Liver (tissue), 9 donors: Measurements from ENCODE around the gene TXNDC17. TPM values are rescaled to one million over a fixed set of nuclear protein-coding genes. Genes with fewer than 3 reads are reported as not detected.

Experiments used
- DNase-seq: peaks from one replicate; pipeline ENCODE4 v3.0.0-alpha.2; 2017; ENCODE audit warnings: low spot score
- H3K27ac ChIP-seq, 2 donors: one replicate each; pipeline ENCODE4 v1.7.0; 2013; ENCODE audit warnings: inconsistent platforms in 2 of 2, low read length in 2 of 2, control low read depth in 1 of 2, low read depth in 1 of 2, mild to moderate bottlenecking in 1 of 2
- H3K27me3 ChIP-seq, 4 donors: one replicate each; pipeline versions ENCODE4 v1.6.1 to v1.7.0; 2013; ENCODE audit warnings: low read length in 3 of 4, inconsistent platforms in 1 of 4, mild to moderate bottlenecking in 1 of 4, moderate library complexity in 1 of 4; ENCODE audit not compliant: control insufficient read depth in 4 of 4, insufficient read depth in 4 of 4
- H3K36me3 ChIP-seq, 4 donors: one replicate each; pipeline versions ENCODE4 v1.6.1 to v1.7.0; 2013; ENCODE audit warnings: low read length in 3 of 4, mild to moderate bottlenecking in 3 of 4, low read depth in 1 of 4, moderate library complexity in 1 of 4; ENCODE audit not compliant: control insufficient read depth in 4 of 4, insufficient read depth in 3 of 4
- H3K4me1 ChIP-seq, 4 donors: one replicate each; pipeline versions ENCODE4 v1.6.1 to v1.7.0; 2013; ENCODE audit warnings: low read length in 3 of 4, mild to moderate bottlenecking in 3 of 4, moderate library complexity in 1 of 4; ENCODE audit not compliant: control insufficient read depth in 4 of 4, insufficient read depth in 4 of 4
- H3K4me3 ChIP-seq, 3 donors: one replicate each; pipeline versions ENCODE4 v1.6.1 to v1.7.0; 2013; ENCODE audit warnings: low read length in 3 of 3, control low read depth in 1 of 3, low read depth in 1 of 3, mild to moderate bottlenecking in 1 of 3
- H3K9ac ChIP-seq, 2 donors: one replicate each; pipeline ENCODE4 v1.7.0; 2013; ENCODE audit warnings: low read length in 2 of 2, mild to moderate bottlenecking in 2 of 2, moderate library complexity in 2 of 2, control low read depth in 1 of 2, low read depth in 1 of 2
- H3K9me3 ChIP-seq, 4 donors: one replicate each; pipeline versions ENCODE4 v1.6.1 to v1.7.0; 2013; ENCODE audit warnings: low read length in 3 of 4; ENCODE audit not compliant: control insufficient read depth in 4 of 4
- ATF3 ChIP-seq: IDR thresholded peaks from 2 replicates; pipeline ENCODE4 v1.6.1; 2016; ENCODE audit warnings: antibody characterized with exemption
- CTCF ChIP-seq: fragments of 150-350 bp; IDR thresholded peaks from 2 replicates; pipeline ENCODE4 v1.5.1; 2017; ENCODE audit warnings: improper control_type of control experiment, low read depth, low read length; ENCODE audit not compliant: missing input control
- EGR1 ChIP-seq, 2 donors: IDR thresholded peaks; 2 replicates each; pipeline ENCODE4 v1.6.1; 2016 to 2018; ENCODE audit warnings: antibody characterized with exemption in 2 of 2, low read depth in 2 of 2
- FOXA1 ChIP-seq: IDR thresholded peaks from 2 replicates; pipeline ENCODE4 v1.6.1; 2016; ENCODE audit warnings: antibody characterized with exemption
- FOXA2 ChIP-seq: IDR thresholded peaks from 2 replicates; pipeline ENCODE4 v1.6.1; 2016; ENCODE audit warnings: antibody characterized with exemption
- GABPA ChIP-seq, 2 donors: IDR thresholded peaks in 1 of 2; conservative IDR thresholded peaks in 1 of 2; 2 replicates each; pipeline ENCODE4 v1.6.1; 2016; ENCODE audit warnings: antibody characterized with exemption in 2 of 2, mild to moderate bottlenecking in 1 of 2, moderate library complexity in 1 of 2
- HNF4G ChIP-seq: IDR thresholded peaks from 2 replicates; pipeline ENCODE4 v1.6.1; 2016; ENCODE audit warnings: antibody characterized with exemption
- JUND ChIP-seq, 2 donors: IDR thresholded peaks; 2 replicates each; pipeline ENCODE4 v1.6.1; 2016; ENCODE audit warnings: antibody characterized with exemption in 2 of 2
- MAX ChIP-seq: IDR thresholded peaks from 2 replicates; pipeline ENCODE4 v1.6.1; 2016; ENCODE audit warnings: antibody characterized with exemption
- NR2F2 ChIP-seq: IDR thresholded peaks from 2 replicates; pipeline ENCODE4 v1.6.1; 2016; ENCODE audit warnings: antibody characterized with exemption
- RAD21 ChIP-seq, 2 donors: IDR thresholded peaks; 2 replicates each; pipeline ENCODE4 v1.6.1; 2016; ENCODE audit warnings: antibody characterized with exemption in 2 of 2, mild to moderate bottlenecking in 2 of 2
- REST ChIP-seq: IDR thresholded peaks from 2 replicates; pipeline ENCODE4 v1.6.1; 2016; ENCODE audit warnings: antibody characterized with exemption, mild to moderate bottlenecking
- RXRA ChIP-seq, 2 donors: IDR thresholded peaks; 2 replicates each; pipeline ENCODE4 v1.6.1; 2017 to 2018; ENCODE audit warnings: antibody characterized with exemption in 2 of 2, mild to moderate bottlenecking in 1 of 2
- SP1 ChIP-seq: IDR thresholded peaks from 2 replicates; pipeline ENCODE4 v1.6.1; 2018; ENCODE audit warnings: antibody characterized with exemption, mild to moderate bottlenecking
- TAF1 ChIP-seq: conservative IDR thresholded peaks from 2 replicates; pipeline ENCODE4 v1.6.1; 2016; ENCODE audit warnings: antibody characterized with exemption, mild to moderate bottlenecking
- YY1 ChIP-seq: IDR thresholded peaks from 2 replicates; pipeline ENCODE4 v1.6.1; 2016; ENCODE audit warnings: antibody characterized with exemption, mild to moderate bottlenecking
- ZBTB33 ChIP-seq: IDR thresholded peaks from 2 replicates; pipeline ENCODE4 v1.6.1; 2016; ENCODE audit warnings: antibody characterized with exemption
- WGBS: extraction: QIAGEN DNeasy Blood & Tissue Kit; methylation state at CpG from one replicate; pipeline ENCODE4 v1.1.7; 2013; 5-methylcytosine and 5-hydroxymethylcytosine counted together
- polyA plus RNA-seq, 2 donors: library from polyadenylated mRNA; stranded (reverse) in 1 of 2; unstranded in 1 of 2; fragments of 200-250 nt in 1 of 2; fragments of >200 nt in 1 of 2; fragmentation: Nextera tagmentation in 1 of 2; extraction: Ambion mirVana in 1 of 2; gene quantifications; one replicate each; pipeline versions ENCODE4 v1.2.1 to v1.2.3, GENCODE V29; 2013 to 2015
- total RNA-seq, 2 donors: library from RNA; depleted of rRNA; stranded (reverse); fragments of >200 nt; gene quantifications; one replicate each; pipeline ENCODE4 v1.2.3, GENCODE V29; 2014
- donor health status: healthy.
- donor health status: healthy.
- donor health status: healthy.
- donor health status: healthy.
- donor health status: healthy.

Gene TXNDC17
- total and polyA plus RNA-seq, 4 donors, result 32.9 to 329 (median 99.6) TPM

GRCh38 chr17:6674586-6674985 lies 33.7 kb downstream of the TXNDC17 start:
- no peak overlapping the region for H3K27ac ChIP-seq
- no peak for DNase-seq
- TF ChIP-seq GABPA (IDR thresholded peaks at IDR 0.05 in 1 of 2, conservative IDR thresholded peaks at IDR 0.05 in 1 of 2) (no peak), EGR1 (IDR thresholded peaks at IDR 0.05; ENCODE audit: low read depth in 2 of 2) (no peak), RAD21 (IDR thresholded peaks at IDR 0.05) (no peak), ATF3 (no peak), HNF4G (no peak), FOXA1 (no peak), TAF1 (no peak), ZBTB33 (no peak), YY1 (no peak), FOXA2 (no peak), MAX (no peak), RXRA (IDR thresholded peaks at IDR 0.05) (no peak), REST (no peak), SP1 (no peak), JUND (IDR thresholded peaks at IDR 0.05) (no peak)
- peaks cover 2 to 11% (median 10%) of the 10 kb centered on the region in 4 donors for H3K4me1 ChIP-seq
- no peaks in the 10 kb centered on the region for H3K36me3 ChIP-seq
- H3K9me3 ChIP-seq, result no peaks in the 10 kb centered on the region
- WGBS, result 96% methylated on average over 13 of the region's 13 CpGs
- no peaks in the 10 kb centered on the region for H3K27me3 ChIP-seq
- H3K4me3 ChIP-seq, result no peak overlapping the region
- H3K9ac ChIP-seq, result no peak overlapping the region

GRCh38 chr17:6675201-6675825 lies 34.5 kb downstream of the TXNDC17 start:
- H3K27ac ChIP-seq, result no peak overlapping the region
- no peak overlapping the region for H3K9ac ChIP-seq
- no peaks in the 10 kb centered on the region for H3K9me3 ChIP-seq
- peaks cover 2 to 11% (median 10%) of the 10 kb centered on the region in 4 donors for H3K4me1 ChIP-seq
- no peaks in the 10 kb centered on the region for H3K36me3 ChIP-seq
- no peak overlapping the region for H3K4me3 ChIP-seq
- WGBS, result 89% methylated on average over 11 of the region's 11 CpGs
- H3K27me3 ChIP-seq, result no peaks in the 10 kb centered on the region
- DNase-seq, result no peak
- TF ChIP-seq ZBTB33 (no peak), NR2F2 (no peak), ATF3 (no peak), HNF4G (no peak), YY1 (no peak), MAX (no peak), RAD21 (IDR thresholded peaks at IDR 0.05) (no peak), RXRA (IDR thresholded peaks at IDR 0.05) (no peak), GABPA (IDR thresholded peaks at IDR 0.05 in 1 of 2, conservative IDR thresholded peaks at IDR 0.05 in 1 of 2) (no peak), SP1 (no peak), TAF1 (no peak), FOXA2 (no peak), EGR1 (IDR thresholded peaks at IDR 0.05; ENCODE audit: low read depth in 2 of 2) (no peak), CTCF (no peak)
